ENCODE results near the gene TMEM150B. TPM values are rescaled to one million over a fixed set of nuclear protein-coding genes. Genes with fewer than 3 reads are reported as not detected.

The TMEM150B gene
- total RNA-seq, 1 donor from 2014 or later = not detected

DNA sequence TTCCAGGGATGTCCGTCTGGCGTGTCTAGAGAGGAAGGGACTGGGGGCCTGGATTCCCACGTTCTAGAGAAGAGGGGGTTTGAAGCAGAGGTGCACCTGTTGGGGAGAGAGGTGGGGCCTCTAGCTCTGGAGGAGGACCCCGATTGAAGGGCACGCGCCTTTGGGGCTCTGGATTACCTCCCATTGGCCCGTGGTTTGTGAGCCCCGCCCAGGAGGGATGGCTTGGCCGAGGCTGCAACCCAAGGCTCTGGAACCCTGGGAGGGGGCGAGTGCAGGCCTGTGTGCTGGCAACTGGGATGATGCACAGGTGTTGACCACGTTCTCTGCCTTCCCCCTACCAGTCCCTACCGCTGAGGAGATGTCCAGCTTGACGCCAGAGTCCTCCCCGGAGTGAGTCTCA, 20.2 kb downstream of the TMEM150B start:
- TF ChIP-seq, protein P1, sequence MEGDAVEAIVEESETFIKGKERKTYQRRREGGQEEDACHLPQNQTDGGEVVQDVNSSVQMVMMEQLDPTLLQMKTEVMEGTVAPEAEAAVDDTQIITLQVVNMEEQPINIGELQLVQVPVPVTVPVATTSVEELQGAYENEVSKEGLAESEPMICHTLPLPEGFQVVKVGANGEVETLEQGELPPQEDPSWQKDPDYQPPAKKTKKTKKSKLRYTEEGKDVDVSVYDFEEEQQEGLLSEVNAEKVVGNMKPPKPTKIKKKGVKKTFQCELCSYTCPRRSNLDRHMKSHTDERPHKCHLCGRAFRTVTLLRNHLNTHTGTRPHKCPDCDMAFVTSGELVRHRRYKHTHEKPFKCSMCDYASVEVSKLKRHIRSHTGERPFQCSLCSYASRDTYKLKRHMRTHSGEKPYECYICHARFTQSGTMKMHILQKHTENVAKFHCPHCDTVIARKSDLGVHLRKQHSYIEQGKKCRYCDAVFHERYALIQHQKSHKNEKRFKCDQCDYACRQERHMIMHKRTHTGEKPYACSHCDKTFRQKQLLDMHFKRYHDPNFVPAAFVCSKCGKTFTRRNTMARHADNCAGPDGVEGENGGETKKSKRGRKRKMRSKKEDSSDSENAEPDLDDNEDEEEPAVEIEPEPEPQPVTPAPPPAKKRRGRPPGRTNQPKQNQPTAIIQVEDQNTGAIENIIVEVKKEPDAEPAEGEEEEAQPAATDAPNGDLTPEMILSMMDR (IDR thresholded peaks at IDR 0.05; ENCODE audit: insufficient read depth, low read depth, low read length) = no peak
- no peak for TF ChIP-seq EZH2 (IDR thresholded peaks at IDR 0.05; ENCODE audit: insufficient read depth, low read length)
- H3K4me3 ChIP-seq (ENCODE audit: insufficient read depth, low read depth, low read length) = no peak overlapping the region
- H3K9me3 Mint-ChIP-seq (ENCODE audit: unreplicated experiment) = no peaks in the 10 kb centered on the region
- H3K27ac Mint-ChIP-seq (ENCODE audit: unreplicated experiment) = no peak overlapping the region
- peaks cover 23% of the 10 kb centered on the region for H3K36me3 ChIP-seq (ENCODE audit: insufficient read depth, low read length)
- H3K9me3 ChIP-seq (ENCODE audit: insufficient read depth, low read depth, low read length) = peaks cover 3% of the 10 kb centered on the region
- H3K4me3 Mint-ChIP-seq (ENCODE audit: unreplicated experiment) = no peak overlapping the region
- H3K4me1 Mint-ChIP-seq (ENCODE audit: low read depth, unreplicated experiment) = no peaks in the 10 kb centered on the region
- no peaks in the 10 kb centered on the region for H3K27me3 Mint-ChIP-seq (ENCODE audit: low read depth, unreplicated experiment)
- peaks cover 34% of the 10 kb centered on the region for H3K36me3 Mint-ChIP-seq (ENCODE audit: low read depth, unreplicated experiment)
- no peak overlapping the region for H3K4me2 ChIP-seq (ENCODE audit: low read length)
- H2AFZ ChIP-seq (ENCODE audit: low read depth, low read length) = no peak overlapping the region
- H3K27ac ChIP-seq (ENCODE audit: low read depth, low read length) = no peak overlapping the region
- no peak overlapping the region for H3K9ac ChIP-seq (ENCODE audit: low read length)
- no peak for FAIRE-seq
- H3K4me1 ChIP-seq (ENCODE audit: insufficient read depth, low read length) = peaks cover 4% of the 10 kb centered on the region
- no peaks in the 10 kb centered on the region for H3K27me3 ChIP-seq (ENCODE audit: insufficient read depth, low read length)
- H3K79me2 ChIP-seq (ENCODE audit: insufficient read depth, low read length) = no peaks in the 10 kb centered on the region
- no peaks in the 10 kb centered on the region for H4K20me1 ChIP-seq (ENCODE audit: insufficient read depth, low read length)
- DNase-seq (ENCODE audit: low read depth) = no peak

DNA sequence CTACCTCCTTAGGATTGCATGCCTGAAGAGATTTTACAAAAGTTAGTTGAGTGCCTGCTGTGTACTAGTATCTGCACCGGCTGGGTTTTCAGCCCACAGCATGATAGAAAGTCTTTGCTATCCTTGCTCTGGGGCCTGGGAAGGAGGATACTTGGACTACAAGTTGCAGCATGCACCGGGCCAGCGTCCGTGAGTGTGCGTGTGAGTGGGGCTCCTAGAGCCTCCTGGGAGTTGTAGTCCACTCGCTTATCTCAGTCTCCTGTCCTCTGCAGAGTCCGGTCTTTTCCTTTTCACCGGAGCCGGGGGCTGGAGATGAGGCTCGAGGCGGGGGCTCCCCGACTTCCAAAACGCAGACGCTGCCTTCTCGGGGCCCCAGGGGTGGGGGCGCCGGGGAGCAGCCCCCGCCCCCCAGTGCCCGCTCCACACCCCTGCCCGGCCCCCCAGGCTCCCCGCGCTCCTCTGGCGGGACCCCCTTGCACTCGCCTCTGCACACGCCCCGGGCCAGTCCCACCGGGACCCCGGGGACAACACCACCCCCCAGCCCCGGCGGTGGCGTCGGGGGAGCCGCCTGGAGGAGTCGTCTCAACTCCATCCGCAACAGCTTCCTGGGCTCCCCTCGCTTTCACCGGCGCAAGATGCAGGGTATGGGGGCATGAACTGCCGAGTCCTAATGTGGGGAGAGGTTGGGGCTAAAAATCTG, 20.7 kb downstream of the TMEM150B start:
- no peaks in the 10 kb centered on the region for H3K79me2 ChIP-seq (ENCODE audit: insufficient read depth, low read length)
- FAIRE-seq = no peak
- Mint-ChIP-seq H3K4me1 (ENCODE audit: low read depth, unreplicated experiment) (no peaks in the 10 kb centered on the region), H3K27ac (ENCODE audit: unreplicated experiment) (peak overlapping the region; percentile 18), H3K27me3 (ENCODE audit: low read depth, unreplicated experiment) (no peaks in the 10 kb centered on the region), H3K9me3 (ENCODE audit: unreplicated experiment) (no peaks in the 10 kb centered on the region), H3K36me3 (ENCODE audit: low read depth, unreplicated experiment) (peaks cover 31% of the 10 kb centered on the region), H3K4me3 (ENCODE audit: unreplicated experiment) (no peak overlapping the region)
- no peaks in the 10 kb centered on the region for H4K20me1 ChIP-seq (ENCODE audit: insufficient read depth, low read length)
- H2AFZ ChIP-seq (ENCODE audit: low read depth, low read length) = no peak overlapping the region
- H3K4me1 ChIP-seq (ENCODE audit: insufficient read depth, low read length) = peaks cover 4% of the 10 kb centered on the region
- H3K36me3 ChIP-seq (ENCODE audit: insufficient read depth, low read length) = peaks cover 23% of the 10 kb centered on the region
- no peak overlapping the region for H3K4me3 ChIP-seq (ENCODE audit: insufficient read depth, low read depth, low read length)
- DNase-seq (ENCODE audit: low read depth) = no peak
- H3K27me3 ChIP-seq (ENCODE audit: insufficient read depth, low read length) = no peaks in the 10 kb centered on the region
- no peak overlapping the region for H3K9ac ChIP-seq (ENCODE audit: low read length)
- H3K9me3 ChIP-seq (ENCODE audit: insufficient read depth, low read depth, low read length) = peaks cover 3% of the 10 kb centered on the region
- no peak overlapping the region for H3K27ac ChIP-seq (ENCODE audit: low read depth, low read length)
- TF ChIP-seq EZH2 (IDR thresholded peaks at IDR 0.05; ENCODE audit: insufficient read depth, low read length) = no peak
- TF ChIP-seq, protein P1 (IDR thresholded peaks at IDR 0.05; ENCODE audit: insufficient read depth, low read depth, low read length) = no peak
- H3K4me2 ChIP-seq (ENCODE audit: low read length) = no peak overlapping the region

DNA sequence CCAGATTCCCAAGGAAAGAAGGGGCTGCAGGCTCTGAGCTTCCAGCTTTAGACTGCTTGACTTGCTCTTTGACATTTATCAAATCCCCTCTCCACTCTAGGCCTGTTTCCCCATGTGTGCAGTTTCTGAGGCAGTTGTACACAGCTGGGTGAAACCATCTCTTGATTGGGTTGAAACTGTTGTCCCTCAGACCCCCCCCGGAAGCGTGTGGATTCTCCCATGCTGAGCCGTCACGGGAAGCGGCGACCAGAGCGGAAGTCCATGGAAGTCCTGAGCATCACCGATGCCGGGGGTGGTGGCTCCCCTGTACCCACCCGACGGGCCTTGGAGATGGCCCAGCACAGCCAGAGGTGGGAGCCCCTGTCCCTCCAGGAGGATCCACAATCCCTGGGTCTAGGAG, 21.7 kb downstream of the TMEM150B start:
- H3K27ac Mint-ChIP-seq (ENCODE audit: unreplicated experiment) = no peak overlapping the region
- Histone ChIP-seq H3K4me1 (ENCODE audit: insufficient read depth, low read length) (peaks cover 4% of the 10 kb centered on the region), H3K9ac (ENCODE audit: low read length) (no peak overlapping the region), H2AFZ (ENCODE audit: low read depth, low read length) (no peak overlapping the region), H3K9me3 (ENCODE audit: insufficient read depth, low read depth, low read length) (no peaks in the 10 kb centered on the region), H4K20me1 (ENCODE audit: insufficient read depth, low read length) (no peaks in the 10 kb centered on the region), H3K27ac (ENCODE audit: low read depth, low read length) (no peak overlapping the region), H3K4me3 (ENCODE audit: insufficient read depth, low read depth, low read length) (no peak overlapping the region), H3K36me3 (ENCODE audit: insufficient read depth, low read length) (peaks cover 21% of the 10 kb centered on the region), H3K27me3 (ENCODE audit: insufficient read depth, low read length) (no peaks in the 10 kb centered on the region), H3K4me2 (ENCODE audit: low read length) (no peak overlapping the region), H3K79me2 (ENCODE audit: insufficient read depth, low read length) (no peaks in the 10 kb centered on the region)
- H3K36me3 Mint-ChIP-seq (ENCODE audit: low read depth, unreplicated experiment) = peaks cover 26% of the 10 kb centered on the region
- no peak overlapping the region for H3K4me3 Mint-ChIP-seq (ENCODE audit: unreplicated experiment)
- H3K4me1 Mint-ChIP-seq (ENCODE audit: low read depth, unreplicated experiment) = no peaks in the 10 kb centered on the region
- DNase-seq (ENCODE audit: low read depth) (no peak), FAIRE-seq (no peak)
- H3K27me3 Mint-ChIP-seq (ENCODE audit: low read depth, unreplicated experiment) = no peaks in the 10 kb centered on the region
- no peak for TF ChIP-seq EZH2 (IDR thresholded peaks at IDR 0.05; ENCODE audit: insufficient read depth, low read length)
- TF ChIP-seq, protein P1 (IDR thresholded peaks at IDR 0.05; ENCODE audit: insufficient read depth, low read depth, low read length) = no peak
- no peaks in the 10 kb centered on the region for H3K9me3 Mint-ChIP-seq (ENCODE audit: unreplicated experiment)

All from astrocyte (in vitro differentiated cells and primary cell).